Measurements from ENCODE around the gene KRTDAP. TPM values are rescaled to one million over a fixed set of nuclear protein-coding genes. Genes with fewer than 3 reads are reported as not detected.

Gene KRTDAP
- total RNA-seq, 1 experiment from 2014 or later, result not detected

DNA sequence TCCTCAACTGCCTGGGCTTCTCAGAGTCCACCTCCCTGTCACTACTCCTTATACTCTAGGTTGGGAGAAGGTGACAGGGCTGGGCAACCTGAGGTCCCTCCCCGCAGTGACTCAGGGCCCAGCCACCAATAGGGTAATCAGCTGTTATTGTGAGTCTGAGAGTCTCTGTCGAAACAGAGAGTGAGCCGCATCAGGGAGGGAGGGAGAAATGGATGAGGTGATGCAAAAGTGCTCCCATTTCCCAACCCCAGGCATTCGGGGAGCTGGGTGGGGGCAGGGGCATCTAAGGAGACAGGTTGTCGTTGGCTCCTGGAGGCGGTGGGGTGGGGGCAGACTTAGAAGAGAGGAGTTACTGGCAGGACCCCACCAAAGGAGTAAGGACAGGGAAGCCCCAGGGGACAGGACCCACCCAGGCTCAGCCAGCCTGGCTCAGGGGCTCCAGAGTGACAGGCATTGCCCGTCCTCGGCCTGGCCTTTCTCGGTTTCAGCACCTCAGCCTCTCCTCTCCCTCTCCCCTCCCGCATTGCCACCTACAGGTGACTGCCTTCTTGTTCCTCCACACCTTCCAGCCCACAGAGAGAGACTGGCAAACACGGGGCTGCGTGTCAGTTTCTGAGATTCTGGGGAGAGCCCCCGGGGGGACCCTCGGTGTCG, 23.5 kb upstream of the KRTDAP start, which contains the start of gene DMKN:
Gene DMKN, minus strand, starts transcription at position 22 of the 654 bp plus-strand sequence. CDS start 174 bp downstream, outside the sequence.
- DNase-seq (ENCODE audit: low read depth), result peak; percentile 53

DNA sequence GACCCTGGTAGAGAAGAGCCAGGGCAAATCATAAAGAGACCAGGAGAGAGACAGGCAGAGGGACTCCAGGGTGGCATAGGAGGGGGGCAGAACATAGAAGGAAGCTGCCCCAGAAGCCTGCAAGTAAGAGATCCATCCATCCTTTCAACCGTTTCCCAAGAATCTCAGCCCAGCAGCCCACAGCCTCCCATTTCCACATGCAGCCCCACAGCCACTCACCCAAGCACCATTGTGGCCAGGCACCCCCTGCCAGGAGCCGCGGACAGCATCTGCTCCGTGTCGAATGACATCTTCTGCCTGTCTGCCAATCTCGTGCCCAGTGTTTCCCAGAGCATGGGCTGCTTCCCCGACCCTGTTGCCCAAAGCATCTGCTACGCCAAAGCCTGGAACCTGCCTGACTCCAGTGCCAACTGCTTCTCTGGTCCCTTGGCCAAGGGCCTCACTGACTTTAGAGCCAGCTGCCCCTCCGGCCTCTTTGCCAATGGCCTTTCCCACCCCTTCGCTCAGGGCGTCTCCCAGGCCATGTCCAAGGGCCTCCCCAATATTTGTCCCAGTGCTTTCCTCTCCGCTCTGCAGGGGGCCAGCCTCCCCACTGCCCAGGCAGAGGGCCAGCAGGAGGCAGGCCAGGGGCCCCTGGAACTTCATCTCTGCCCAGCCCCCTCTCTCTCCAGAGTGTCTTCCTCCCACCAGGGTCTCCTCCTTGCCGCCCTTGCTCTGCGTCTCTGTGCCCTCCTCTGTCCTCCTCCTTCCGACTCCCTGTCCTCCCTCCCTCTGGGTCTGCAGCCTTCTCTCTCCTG, 22.8 kb upstream of the KRTDAP start:
- no peak for DNase-seq (ENCODE audit: low read depth)

DNA sequence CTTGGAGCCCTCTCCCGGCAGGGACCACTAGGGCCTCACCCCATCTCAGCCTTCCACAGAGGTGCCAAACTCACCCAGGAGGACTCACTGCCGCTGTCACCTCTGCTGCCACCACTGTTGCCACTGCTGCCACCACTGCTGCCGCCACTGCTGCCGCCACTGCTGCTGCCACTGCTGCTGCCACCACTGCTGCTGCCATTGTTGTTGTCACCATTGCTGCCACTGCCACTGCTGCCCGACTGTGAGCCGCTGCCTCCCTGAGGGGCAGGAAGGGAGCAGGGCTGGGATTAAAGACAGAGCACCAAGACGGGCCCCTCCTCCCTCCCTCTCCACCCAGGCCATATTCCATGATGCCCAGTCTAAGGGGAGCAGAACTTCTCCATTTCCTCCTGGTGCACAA, 21.1 kb upstream of the KRTDAP start:
- DNase-seq (ENCODE audit: low read depth), result no peak

DNA sequence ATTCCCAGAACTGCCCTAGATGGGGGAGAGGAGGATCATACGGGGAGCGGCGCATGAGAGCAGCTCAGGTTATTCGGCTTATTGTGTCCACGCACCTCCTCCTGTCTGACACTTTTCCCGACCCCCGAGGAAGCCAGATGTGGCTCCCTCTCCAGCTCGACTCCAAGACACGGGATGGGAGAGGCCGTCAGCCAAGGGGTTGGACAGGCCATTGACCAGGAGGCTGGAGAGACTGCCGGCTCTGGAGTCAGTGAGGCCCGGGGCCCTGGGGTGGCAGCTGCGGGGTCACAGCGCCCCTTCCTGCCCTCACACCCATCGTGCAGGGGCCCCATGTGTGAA, 20.3 kb upstream of the KRTDAP start:
- no peak for DNase-seq (ENCODE audit: low read depth)

DNA sequence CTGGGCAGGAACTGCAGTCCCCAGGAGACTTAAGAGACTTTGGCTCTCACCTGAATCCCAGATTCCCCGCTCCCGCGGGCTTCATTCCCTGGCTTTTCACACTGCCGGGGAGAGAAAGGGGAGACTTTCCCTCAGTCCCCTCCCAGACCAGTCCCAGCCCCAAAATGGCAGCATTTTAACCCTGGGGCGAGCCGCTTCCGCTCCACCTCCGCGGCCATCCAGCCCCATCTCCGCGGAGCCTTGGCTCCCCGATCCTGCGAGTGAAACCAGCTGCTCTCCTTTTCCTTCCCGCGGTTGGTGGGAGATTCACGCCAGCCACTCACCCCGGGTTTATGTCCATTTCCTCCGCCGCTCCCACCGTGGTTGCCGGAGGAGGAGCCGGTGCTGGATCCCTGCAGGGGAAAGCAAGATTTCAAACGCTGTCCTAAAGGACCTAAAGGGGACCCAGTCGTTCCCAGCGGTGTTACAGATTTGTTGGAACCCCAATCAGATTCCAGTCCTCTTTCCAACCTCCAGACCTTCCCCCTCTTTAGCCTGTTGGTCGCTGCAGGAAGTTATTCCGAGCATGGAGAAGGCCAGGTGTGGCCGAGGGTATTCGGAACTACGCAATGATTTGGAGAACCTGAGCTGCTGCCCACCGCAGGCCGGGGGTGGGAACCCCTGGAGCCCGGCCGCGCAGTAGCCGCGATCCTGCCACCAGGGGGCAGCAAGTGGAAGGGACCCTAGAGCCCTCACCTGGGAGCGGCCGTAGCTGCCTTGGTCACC, 19.8 kb upstream of the KRTDAP start:
- peak; percentile 58 for DNase-seq (ENCODE audit: low read depth)

DNA sequence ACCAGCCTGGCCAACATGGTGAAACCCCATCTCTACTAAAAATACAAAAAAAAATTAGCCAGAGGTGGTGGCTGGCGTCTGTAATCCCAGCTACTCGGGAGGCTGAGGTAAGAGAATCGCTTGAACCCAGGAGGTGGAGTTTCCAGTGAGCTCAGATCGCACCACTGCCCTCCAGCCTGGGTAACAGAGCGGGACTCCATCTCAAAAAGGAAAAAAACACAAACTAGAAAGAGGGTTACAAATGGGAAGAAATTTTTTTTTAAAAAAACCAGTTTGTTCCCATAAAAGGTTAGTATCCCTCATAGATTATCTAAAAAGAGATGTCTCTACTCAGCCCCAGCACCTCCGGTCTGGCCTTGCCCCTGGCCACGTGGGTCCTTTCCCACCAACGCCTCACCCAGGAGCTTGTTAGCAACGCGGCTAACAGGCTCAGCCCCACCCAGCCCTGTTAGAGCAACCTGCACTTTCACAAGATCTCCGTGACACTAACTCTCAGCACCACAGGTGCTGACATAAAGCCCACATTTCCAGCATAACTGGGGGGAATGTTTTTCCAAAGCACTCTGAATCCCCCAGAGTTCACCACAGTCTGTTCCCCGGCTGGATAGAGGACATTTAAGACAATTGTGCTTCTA, 18.9 kb upstream of the KRTDAP start:
- no peak for DNase-seq (ENCODE audit: low read depth)

DNA sequence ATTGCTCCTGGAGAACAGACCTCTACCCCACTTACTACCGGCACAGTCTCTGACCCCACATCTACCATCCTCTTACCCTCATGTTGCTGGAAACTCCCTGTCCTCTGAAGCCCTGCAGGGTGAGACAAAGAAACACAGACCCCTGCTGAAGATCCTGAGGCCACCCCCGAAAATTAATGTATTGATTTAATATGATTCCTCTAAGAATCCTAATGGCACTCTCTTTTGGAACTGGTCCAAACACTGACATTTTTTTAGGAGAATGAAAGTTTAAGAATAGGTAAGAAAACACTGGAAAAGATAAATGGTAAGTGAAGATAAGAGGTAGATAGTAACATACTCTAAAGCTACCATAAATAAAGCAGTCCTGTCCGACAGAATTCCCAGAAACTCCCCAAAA, 17.9 kb upstream of the KRTDAP start:
- no peak for DNase-seq (ENCODE audit: low read depth)

DNA sequence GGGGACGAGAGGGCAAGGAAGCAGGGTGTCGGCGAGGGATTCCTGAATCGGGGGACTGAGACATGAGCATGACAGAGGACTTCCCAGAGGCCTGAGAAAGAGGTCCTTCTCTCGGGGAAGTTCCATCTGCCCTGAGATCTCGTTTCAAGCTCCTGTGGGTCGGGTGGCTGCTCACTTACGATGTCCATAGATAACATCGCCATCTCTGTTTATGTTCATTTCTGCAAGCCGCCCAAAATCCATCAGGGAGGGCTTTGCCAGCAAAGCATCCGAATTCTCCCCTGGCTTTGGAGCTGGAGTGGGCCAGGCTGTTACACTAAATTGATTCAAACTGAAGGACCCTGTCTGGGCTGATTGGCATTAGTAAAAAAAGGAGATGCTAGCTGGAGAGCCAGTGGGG, 17.3 kb upstream of the KRTDAP start:
- DNase-seq (ENCODE audit: low read depth), result no peak

DNA sequence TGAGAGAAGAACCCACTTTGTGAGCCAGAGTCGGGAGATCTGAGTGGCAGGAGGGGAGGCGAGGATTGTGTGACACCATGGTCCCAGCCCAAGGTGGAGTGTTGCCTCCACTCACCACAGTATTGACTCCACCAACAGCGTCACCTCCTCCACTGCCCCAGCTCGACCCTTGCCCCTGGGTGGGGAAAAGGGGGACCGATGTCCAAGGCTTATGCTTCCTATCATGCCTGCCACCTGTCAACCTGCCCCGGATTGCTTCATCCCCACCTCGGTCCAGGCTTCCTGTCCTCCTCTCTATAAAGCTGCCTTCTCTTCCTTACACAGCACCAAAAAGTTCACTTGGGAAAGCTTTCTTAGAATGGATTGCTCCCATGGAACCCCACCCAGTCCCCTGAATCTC, 15.7 kb upstream of the KRTDAP start:
- no peak for DNase-seq (ENCODE audit: low read depth)

DNA sequence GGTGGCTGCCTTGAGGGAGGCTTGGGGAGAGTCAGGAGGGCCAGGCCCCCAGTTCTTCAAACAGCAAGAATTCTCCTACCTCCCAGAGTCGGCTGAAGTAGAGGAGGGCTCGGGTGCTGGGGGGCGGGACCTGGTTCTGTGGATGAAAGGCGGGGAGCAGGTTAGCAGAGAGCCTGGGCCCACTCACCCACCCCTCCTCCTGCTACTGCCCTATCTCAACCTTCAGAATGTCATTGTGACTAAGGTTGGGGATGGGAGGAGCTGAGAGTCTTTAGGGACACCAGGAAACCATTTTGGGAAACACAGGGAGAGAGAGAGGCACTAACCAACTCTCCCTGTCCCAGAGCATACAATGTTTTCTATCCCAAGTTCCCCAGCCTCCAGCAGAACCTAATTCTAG, 12.5 kb upstream of the KRTDAP start:
- no peak for DNase-seq (ENCODE audit: low read depth)

DNA sequence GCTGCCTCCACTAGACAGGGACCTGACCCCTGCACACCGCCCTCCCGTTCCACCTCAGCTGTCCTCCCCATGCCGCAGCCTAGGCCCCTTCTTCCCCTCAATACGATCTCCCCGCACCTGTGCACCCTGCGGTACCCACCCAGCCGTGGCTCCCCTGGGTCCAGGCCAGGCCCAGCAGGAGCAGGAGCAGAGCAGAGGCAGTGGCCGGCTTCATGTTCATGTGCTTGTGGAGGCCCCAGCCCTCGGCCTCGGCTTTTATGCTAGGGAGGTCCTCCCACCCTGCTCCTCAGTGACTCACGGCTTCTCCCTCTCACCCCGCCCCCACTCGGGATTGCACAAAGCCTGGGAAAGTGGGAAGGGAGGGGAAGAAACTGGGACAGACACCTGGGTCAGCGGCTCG, 11.4 kb upstream of the KRTDAP start:
- DNase-seq (ENCODE audit: low read depth), result peak; percentile 12

DNA sequence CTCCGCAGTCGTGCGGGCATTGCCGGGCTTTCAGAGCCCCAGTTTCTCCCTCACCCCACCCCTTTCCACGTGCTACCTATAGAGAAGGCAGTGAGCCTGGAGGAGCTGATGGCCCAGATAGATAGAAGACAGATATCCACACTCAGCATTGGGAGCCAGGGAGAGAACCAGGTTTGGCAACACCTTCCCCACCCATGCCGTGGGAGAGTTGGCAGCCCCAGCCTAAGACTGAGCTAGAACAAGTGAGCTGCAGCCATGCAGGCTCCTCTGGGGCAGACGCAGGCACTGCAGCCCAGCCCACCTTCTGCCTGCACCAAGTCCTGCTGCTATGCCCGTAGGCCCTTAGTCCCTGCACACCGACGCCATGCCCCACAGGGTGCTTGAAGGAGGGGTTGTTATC, 10.3 kb upstream of the KRTDAP start:
- no peak for DNase-seq (ENCODE audit: low read depth)

DNA sequence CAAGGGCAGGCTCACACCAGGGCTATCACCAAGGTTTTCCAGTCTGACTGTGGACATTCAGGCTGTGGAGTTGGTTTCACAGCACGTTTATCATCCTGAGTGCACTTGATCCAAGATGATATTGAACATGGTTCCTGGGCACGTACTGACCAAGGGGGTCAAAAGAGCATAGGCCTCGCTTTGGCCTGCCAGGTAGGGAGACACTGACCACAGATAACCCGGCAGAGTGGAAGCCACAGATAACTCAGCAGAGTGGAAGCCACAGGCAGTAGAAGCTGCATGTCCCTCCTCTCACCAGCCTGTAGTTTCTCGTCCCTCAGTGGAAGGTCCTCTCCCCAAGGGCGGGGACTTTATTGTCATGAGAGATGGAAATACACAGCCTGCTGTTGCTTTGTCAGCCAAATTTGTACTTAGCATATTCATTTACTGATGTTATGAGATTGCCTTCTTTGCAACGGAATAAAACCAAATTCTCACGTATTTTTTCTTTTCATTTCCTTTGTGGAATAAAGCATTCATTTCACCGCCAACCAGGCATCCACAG, 8.8 kb upstream of the KRTDAP start:
- no peak for DNase-seq (ENCODE audit: low read depth)

DNA sequence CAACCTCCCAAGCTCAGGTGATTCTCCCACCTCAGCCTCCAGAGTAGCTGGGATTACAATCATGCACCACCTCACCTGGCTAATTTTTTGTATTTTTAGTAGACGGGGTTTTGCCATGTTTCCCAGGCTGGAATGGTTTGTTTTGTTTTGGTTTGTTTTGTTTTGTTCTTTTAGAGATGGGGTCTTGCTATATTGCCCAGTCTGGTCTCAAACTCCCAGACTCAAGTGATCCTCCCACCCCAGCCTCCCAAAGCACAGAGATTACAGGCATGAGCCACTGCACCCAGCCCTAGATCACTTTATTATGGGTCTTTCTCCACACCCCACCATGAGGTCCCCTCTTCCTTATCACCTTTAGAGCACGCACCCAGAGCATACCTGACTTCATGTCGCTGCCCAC, 8.0 kb upstream of the KRTDAP start:
- no peak for DNase-seq (ENCODE audit: low read depth)

DNA sequence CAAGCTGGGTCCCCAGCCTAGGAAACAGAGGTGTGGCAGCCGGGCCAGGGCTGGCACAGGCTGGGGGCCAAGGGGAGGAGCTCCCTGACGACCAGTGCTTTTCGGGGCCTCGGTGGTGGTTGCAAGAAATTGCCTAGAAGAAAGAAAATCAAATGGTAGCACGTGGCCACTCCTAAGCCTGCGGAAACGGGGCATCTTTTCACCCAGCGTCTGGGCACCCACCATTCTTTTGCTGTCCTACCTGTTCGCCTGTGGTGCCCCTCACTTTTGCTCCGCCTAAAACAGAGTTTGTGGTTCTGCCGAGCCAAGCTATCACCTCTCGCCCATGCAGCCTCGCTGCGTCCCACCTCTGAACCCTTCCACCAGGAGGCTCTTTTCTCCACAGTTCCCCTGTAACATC, 7.1 kb upstream of the KRTDAP start:
- no peak for DNase-seq (ENCODE audit: low read depth)

DNA sequence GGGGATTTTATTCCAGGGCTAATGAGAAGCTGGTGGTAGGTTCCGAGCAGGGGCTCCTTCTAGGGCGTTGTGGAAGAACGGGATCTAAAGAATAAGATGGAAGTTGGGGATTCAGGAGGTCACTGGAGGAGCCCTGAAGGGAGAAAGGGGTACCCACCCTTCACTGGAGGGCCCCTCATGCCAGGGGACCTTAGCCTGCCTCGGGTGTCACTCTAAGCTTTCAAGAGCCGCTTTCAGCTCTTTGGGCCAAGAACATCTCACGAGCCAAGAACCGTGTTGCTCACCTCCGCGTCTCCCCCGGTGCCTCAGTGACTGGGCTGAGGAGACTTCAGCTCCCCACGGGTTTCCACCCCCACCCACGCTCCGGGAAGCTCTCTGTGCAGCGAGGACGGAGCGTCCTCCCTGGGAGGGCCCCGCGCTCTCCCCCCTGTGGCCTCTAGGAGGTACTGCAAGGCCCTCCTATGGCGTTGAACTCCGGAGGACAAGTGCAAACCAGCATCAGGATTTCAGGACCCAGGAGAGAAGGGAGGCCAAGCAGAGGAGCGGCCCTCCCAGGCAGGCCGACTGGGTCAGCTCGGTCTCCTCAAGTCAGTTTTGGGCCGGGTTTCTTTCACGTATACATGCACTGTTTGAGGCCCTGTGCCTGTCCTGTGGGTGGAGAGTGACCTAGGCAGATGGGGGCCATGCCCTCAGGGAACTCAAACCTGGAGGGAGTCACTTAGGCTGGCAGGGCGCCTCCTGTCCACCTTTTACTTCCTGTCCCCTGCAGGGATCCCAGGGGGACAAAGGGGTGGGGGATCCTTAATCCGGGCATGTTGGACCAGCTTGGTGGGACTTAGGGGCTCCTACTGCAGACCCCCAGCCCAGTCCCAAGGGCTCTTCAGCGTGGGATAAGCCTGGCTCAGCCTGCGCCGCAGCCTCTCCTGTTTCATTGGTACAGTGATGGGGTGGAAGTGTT, 5.1 kb upstream of the KRTDAP start:
- peak; percentile 46 for DNase-seq (ENCODE audit: low read depth)

DNA sequence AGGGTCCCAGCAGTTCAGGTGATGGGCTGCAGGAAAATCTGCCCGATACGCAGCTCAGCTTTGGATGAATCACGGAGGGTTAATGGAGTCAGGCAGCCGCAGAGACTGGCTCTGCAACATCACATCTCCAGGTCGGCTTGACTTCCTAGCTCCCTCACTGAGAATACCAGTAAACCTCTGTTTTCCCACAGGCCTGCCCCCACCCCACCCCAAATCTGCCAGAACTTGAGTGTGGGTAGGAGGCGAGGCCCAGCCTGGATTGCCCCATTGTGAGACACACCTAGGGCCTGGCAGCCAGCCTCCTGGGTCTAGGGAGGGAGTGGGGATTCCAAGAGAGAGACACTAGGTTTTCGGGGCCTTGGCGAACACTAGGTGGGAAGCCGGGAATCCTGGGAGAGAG, 3.7 kb upstream of the KRTDAP start:
- no peak for DNase-seq (ENCODE audit: low read depth)

DNA sequence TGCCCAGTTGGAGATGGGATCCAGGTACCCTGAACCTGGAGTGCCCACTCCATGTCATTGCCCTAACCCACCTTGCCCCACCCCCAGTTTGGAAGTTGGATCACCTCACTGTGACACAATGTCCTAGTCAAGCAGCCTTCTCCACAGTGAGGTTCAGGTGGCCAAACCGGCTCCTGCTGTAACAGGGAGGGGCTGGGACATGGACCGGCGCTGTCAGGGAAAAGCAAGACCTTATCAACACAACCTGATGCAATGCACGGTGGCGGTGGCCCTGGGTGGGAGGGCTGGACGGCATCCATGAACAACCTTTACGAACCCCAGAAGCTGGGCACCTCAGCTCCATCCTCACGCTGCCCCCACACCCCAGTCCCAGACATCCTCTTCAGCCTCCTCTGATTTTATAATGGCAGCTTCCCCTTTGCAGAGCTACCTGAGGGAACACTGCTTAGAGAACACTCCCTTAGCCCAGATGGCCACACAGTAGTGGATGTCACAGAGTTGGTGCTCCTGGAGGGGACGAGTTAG, 1.6 kb upstream of the KRTDAP start:
- no peak for DNase-seq (ENCODE audit: low read depth)

DNA sequence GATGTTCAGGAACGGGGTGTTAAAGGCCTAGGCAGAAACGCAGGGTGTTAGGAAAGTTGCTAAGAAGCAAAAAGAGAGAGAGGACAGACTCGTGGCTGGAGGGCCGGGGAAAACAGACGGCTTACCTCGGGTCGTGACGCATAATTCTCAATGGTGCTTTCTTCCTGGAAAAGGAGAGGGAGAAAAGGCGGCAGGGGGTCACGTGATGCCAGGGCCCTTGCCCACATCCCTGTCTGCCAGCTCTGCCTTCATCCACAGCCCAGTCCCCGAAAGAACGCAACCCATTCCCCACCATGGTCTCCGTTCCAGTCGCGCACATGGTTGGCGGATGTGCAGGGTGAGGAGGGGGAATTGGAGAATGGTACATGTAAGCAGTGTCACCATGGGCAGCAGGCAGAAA, 1.6 kb downstream of the KRTDAP start:
- no peak for DNase-seq (ENCODE audit: low read depth)

DNA sequence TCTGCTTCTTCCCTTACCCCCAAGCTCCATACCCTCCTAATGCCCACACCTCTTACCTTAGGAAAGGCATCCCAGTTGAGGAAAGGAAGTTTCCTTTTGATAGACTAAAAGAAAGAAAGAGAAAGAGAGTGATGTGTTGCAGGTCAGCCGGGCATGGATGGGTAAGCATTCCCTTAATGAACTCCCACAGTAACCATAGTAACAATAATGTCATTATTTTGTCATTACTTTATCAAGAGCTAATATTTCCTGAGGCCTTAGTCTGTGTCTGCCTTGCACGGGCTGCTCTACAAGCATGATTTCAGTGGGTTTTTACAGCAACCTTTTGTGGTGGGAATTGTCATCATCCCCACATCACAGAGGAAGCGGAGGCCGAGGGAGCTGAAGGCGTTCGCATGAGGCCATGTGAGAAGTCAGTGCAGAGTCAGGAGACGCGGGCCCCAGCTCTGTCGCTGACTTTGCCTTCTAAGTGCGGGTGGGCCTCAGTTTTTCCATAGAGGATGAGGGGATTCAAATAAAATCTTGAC, 2.5 kb downstream of the KRTDAP start:
- DNase-seq (ENCODE audit: low read depth), result no peak
